HepG2 (cell line): Measurements from ENCODE around the gene IQCN. TPM values are rescaled to one million over a fixed set of nuclear protein-coding genes. Genes with fewer than 3 reads are reported as not detected.
A peak's percentile ranks its signal among the peaks of the same experiment; 100 is the strongest.

ENCODE experiments used
- CENPX ChIP-seq: sonication (generic); formaldehyde crosslinking; IDR thresholded peaks from 2 replicates; pipeline ENCODE4 v1.9.0; 2021; ENCODE audit warnings: mild to moderate bottlenecking, missing genetic modification reagents, moderate library complexity
- CERS6 ChIP-seq: sonication (generic); formaldehyde crosslinking; IDR thresholded peaks from 2 replicates; pipeline ENCODE4 v1.5.0; 2020; ENCODE audit warnings: missing genetic modification reagents
- ELF3 ChIP-seq: IDR thresholded peaks from 2 replicates; pipeline ENCODE4 v1.6.1; 2016; ENCODE audit warnings: missing genetic modification reagents, missing compliant biosample characterization
- FOXO4 ChIP-seq: sonication (generic); formaldehyde crosslinking; conservative IDR thresholded peaks from 2 replicates; pipeline ENCODE4 v1.8.1; 2023; ENCODE audit warnings: missing genetic modification reagents
- HDAC1 ChIP-seq: sonication (generic); formaldehyde crosslinking; IDR thresholded peaks from 2 replicates; pipeline ENCODE4 v1.5.1; 2020; ENCODE audit warnings: mild to moderate bottlenecking, missing genetic modification reagents
- ISL2 ChIP-seq: sonication (generic); formaldehyde crosslinking; IDR thresholded peaks from 2 replicates; pipeline ENCODE4 v1.5.0; 2020; ENCODE audit warnings: missing genetic modification reagents
- NR2F2 ChIP-seq: IDR thresholded peaks from 2 replicates; pipeline ENCODE4 v1.6.1; 2012; ENCODE audit warnings: low read depth, inconsistent platforms, borderline replicate concordance
- PAWR ChIP-seq: sonication (generic); formaldehyde crosslinking; IDR thresholded peaks from 2 replicates; pipeline ENCODE4 v1.4.0; 2020; ENCODE audit warnings: missing genetic modification reagents, mild to moderate bottlenecking, borderline replicate concordance
- PHB2 ChIP-seq: fragments of 450-650 bp; IDR thresholded peaks from 2 replicates; pipeline ENCODE4 v1.6.1; 2018; ENCODE audit not compliant: partially characterized antibody
- PHF20 ChIP-seq: sonication (generic); formaldehyde crosslinking; IDR thresholded peaks from 2 replicates; pipeline ENCODE4 v1.5.0; 2020; ENCODE audit warnings: mild to moderate bottlenecking, missing genetic modification reagents
- PHF21A ChIP-seq: sonication (generic); formaldehyde crosslinking; IDR thresholded peaks from 2 replicates; pipeline ENCODE4 v1.5.0; 2020; ENCODE audit warnings: mild to moderate bottlenecking, missing genetic modification reagents
- PHF8 ChIP-seq: sonication (generic); formaldehyde crosslinking; IDR thresholded peaks from 2 replicates; pipeline ENCODE4 v1.5.0; 2020; ENCODE audit warnings: missing genetic modification reagents
- SUZ12 ChIP-seq: fragments of 150-350 bp; IDR thresholded peaks from 2 replicates; pipeline ENCODE4 v1.6.1; 2014; ENCODE audit warnings: low read depth, low read length
- ZBTB43 ChIP-seq: sonication (generic); formaldehyde crosslinking; conservative IDR thresholded peaks from 2 replicates; pipeline ENCODE4 v1.4.0; 2020; ENCODE audit warnings: missing genetic modification reagents
- ZFAT ChIP-seq: sonication (generic); formaldehyde crosslinking; conservative IDR thresholded peaks from 2 replicates; pipeline ENCODE4 v1.8.1; 2023; ENCODE audit warnings: missing genetic modification reagents, inconsistent platforms
- ZMYM2 ChIP-seq: sonication (generic); formaldehyde crosslinking; IDR thresholded peaks from 2 replicates; pipeline ENCODE4 v1.8.0; 2022; ENCODE audit warnings: mild to moderate bottlenecking, missing genetic modification reagents
- ZNF503 ChIP-seq: sonication (generic); formaldehyde crosslinking; IDR thresholded peaks from 2 replicates; pipeline ENCODE4 v1.4.0; 2020; ENCODE audit warnings: missing genetic modification reagents
- ZNF569 ChIP-seq: sonication (generic); formaldehyde crosslinking; IDR thresholded peaks from 2 replicates; pipeline ENCODE4 v1.5.0; 2020; ENCODE audit warnings: mild to moderate bottlenecking, missing genetic modification reagents, moderate library complexity, borderline replicate concordance
- ZNF792 ChIP-seq: IDR thresholded peaks from 2 replicates; pipeline ENCODE4 v1.6.1; 2016
- polyA plus RNA-seq, 8 experiments: library from polyadenylated mRNA; depleted of rRNA in 3 of 8; stranded (reverse) in 7 of 8; unstranded in 1 of 8; fragments of >200 nt; fragmentation: Illumina TruSeq in 4 of 8; extraction: Trizol in 4 of 8; gene quantifications; 2 replicates each; pipeline versions ENCODE4 v1.2.1 to v1.2.3, GENCODE V29; 2011 to 2016; ENCODE audit warnings: low read depth in 4 of 8, missing spikeins in 1 of 8, mixed read lengths in 1 of 8; ENCODE audit not compliant: insufficient read depth in 1 of 8
- total RNA-seq, 5 experiments: library from RNA; depleted of rRNA; stranded (reverse); fragments of >200 nt; fragmentation: Illumina TruSeq; extraction: Trizol; gene quantifications; 2 replicates each; pipeline ENCODE4 v1.2.3, GENCODE V29; 2016; ENCODE audit warnings: low read depth in 1 of 5
- TF ChIP-seq, protein P1 (sequence below), 2 experiments: sonication (generic) in 1 of 2; formaldehyde crosslinking in 1 of 2; IDR thresholded peaks; 2 replicates each; pipeline versions ENCODE4 v1.4.0 to v1.6.1; 2016 to 2020; ENCODE audit warnings: borderline replicate concordance in 1 of 2, low read depth in 1 of 2, mild to moderate bottlenecking in 1 of 2, missing genetic modification reagents in 1 of 2

IQCN gene
- total and polyA plus RNA-seq, 2 of the 13 experiments (the other 11 are each of a cell fraction or from before 2014, with no cell fraction given), result 0.04 to 0.18 TPM

GRCh38 chr19:18300930-18301717 is 26.9 kb upstream of the IQCN start (continued):
- no peak for TF ChIP-seq CERS6 (CRISPR knock-in tag)
- TF ChIP-seq SUZ12, result no peak
- no peak for TF ChIP-seq ZBTB43 (CRISPR knock-in tag)
- no peak for TF ChIP-seq PHF21A (CRISPR knock-in tag)
- peak; percentile 39; the same call in 1 of the 2 replicates for TF ChIP-seq PHF20
- no peak for TF ChIP-seq ZNF569 (CRISPR knock-in tag)
- TF ChIP-seq ZMYM2, result peak; percentile 95
- no peak for TF ChIP-seq CENPX
- no peak for TF ChIP-seq ELF3 (CRISPR knock-in tag)
- no peak for TF ChIP-seq NR2F2
- TF ChIP-seq PHF8 (CRISPR knock-in tag), result 0 out of 2 replicates have a peak, but pooled peaks have one; percentile 19
- TF ChIP-seq, protein P1, sequence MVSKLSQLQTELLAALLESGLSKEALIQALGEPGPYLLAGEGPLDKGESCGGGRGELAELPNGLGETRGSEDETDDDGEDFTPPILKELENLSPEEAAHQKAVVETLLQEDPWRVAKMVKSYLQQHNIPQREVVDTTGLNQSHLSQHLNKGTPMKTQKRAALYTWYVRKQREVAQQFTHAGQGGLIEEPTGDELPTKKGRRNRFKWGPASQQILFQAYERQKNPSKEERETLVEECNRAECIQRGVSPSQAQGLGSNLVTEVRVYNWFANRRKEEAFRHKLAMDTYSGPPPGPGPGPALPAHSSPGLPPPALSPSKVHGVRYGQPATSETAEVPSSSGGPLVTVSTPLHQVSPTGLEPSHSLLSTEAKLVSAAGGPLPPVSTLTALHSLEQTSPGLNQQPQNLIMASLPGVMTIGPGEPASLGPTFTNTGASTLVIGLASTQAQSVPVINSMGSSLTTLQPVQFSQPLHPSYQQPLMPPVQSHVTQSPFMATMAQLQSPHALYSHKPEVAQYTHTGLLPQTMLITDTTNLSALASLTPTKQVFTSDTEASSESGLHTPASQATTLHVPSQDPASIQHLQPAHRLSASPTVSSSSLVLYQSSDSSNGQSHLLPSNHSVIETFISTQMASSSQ (IDR thresholded peaks at IDR 0.05; ENCODE audit: low read depth), result no peak
- TF ChIP-seq, protein P1 (CRISPR knock-in tag; IDR thresholded peaks at IDR 0.05; ENCODE audit: borderline replicate concordance), result no peak
- no peak for TF ChIP-seq PHB2
- peak; percentile 35; the same call in 1 of the 2 replicates for TF ChIP-seq ZNF792 (CRISPR knock-in tag)
- no peak for TF ChIP-seq FOXO4 (CRISPR knock-in tag)
- no peak; the same call in 1 of the 2 replicates for TF ChIP-seq ISL2 (CRISPR knock-in tag)
- peak; percentile 75; the same call in 1 of the 2 replicates for TF ChIP-seq HDAC1
- TF ChIP-seq PAWR (CRISPR knock-in tag), result no peak
- no peak for TF ChIP-seq ZNF503 (CRISPR knock-in tag)
- TF ChIP-seq ZFAT, result no peak
